Measurements from ENCODE around the gene ERVH48-1.
A peak's percentile ranks its signal among the peaks of the same experiment; 100 is the strongest.
"Not testable (repeated sequence)": the region's sequence is repeated elsewhere in the genome, so short reads cannot be mapped to it uniquely, and the experiment has no call there.

ERVH48-1 gene

GRCh38 chr21:42938606-42938995 lies 13.2 kb upstream of the ERVH48-1 start:
- not testable (repeated sequence) for H3K36me3 ChIP-seq (ENCODE audit: insufficient read depth, low read length); H3K27ac ChIP-seq (ENCODE audit: low read depth, low read length); H2AFZ ChIP-seq (ENCODE audit: low read length, unreplicated experiment); H3K27me3 ChIP-seq (ENCODE audit: insufficient read depth, low read length); H3K79me2 ChIP-seq (ENCODE audit: control insufficient read depth, insufficient read depth, low read length, unreplicated experiment); H3K4me1 ChIP-seq (ENCODE audit: control insufficient read depth, insufficient read depth, low read length, unreplicated experiment); H3K4me3 ChIP-seq (ENCODE audit: low read depth, low read length)

DNA sequence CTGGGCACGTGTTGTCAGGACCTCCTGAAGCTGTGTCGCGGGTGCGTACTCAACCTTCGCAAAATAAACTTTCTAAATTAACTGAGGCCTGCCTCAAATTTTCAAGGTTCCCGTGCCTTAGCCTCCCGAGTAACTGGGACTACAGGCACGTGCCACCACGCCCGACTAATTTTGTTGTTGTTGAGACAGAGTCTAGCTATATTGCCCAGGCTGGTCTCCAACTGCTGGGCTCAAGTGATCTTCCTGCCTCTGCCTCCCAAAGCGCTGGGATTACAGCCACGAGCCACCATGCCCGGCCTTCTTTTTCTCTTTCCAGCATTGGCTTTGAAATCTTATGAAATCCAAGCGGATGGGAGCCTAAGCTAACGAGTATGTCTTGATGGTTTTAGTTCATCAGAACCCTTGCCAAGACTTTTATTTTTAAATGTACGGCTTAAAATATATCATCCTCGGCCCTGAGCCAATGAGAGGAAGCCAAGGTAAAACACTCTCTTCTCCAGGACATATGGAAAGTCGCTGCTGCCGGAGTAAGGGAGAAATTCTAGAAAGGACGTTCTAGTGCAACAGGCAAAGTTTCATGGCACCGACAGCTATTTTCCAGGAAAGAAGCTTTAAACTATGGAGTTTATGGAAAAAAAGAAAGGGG lies 12.7 kb upstream of the ERVH48-1 start:
- Histone ChIP-seq H2AFZ (ENCODE audit: low read length, unreplicated experiment) (no peak overlapping the region), H3K27me3 (ENCODE audit: insufficient read depth, low read length) (no peaks in the 10 kb centered on the region), H3K79me2 (ENCODE audit: control insufficient read depth, insufficient read depth, low read length, unreplicated experiment) (no peaks in the 10 kb centered on the region), H3K27ac (ENCODE audit: low read depth, low read length) (no peak overlapping the region), H3K4me1 (ENCODE audit: control insufficient read depth, insufficient read depth, low read length, unreplicated experiment) (no peaks in the 10 kb centered on the region), H3K36me3 (ENCODE audit: insufficient read depth, low read length) (no peaks in the 10 kb centered on the region), H3K4me3 (ENCODE audit: low read depth, low read length) (no peak overlapping the region)

DNA sequence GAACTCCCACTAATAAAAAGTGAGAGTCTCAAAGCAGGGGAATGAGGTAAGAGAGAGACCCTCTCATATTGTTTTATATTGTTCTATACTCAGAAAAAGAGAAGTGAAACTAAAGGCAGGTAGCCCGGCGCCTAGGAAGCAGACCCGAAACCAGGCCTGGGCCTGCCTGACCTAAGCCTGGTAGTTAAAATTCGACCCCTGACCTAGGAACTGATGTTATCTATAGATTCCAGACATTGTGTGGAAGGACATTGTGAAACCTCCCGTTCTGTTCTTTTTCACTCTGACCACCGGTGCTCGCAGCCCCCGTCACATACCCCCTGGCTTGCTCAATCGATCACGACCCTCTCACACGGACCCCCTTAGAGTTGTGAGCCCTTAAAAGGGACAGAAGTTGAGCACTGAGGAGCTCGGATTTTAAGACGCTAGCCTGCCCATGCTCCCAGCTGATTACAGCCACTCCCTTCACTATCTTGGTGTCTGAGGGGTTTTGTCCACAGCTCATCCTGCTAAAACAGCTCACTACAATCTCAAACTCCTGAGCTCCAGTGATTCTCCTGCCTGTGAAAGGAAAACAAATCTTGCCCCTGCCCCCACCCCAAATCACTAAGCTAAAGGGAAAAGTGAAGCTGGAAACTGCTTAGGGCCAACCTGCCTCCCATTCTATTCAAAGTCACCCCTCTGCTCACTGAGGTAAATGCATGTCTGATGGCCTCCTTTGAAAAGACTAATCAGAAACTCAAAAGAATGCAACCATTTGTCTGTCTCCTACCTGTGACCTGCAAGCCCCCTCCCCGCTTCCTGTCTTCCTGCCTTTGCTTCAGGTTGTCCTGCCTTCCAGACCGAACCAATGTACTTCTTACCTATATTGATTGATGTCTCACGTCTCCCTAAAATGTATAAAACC lies 11.9 kb upstream of the ERVH48-1 start:
- not testable (repeated sequence) for H3K4me1 ChIP-seq (ENCODE audit: control insufficient read depth, insufficient read depth, low read length, unreplicated experiment); H3K27ac ChIP-seq (ENCODE audit: low read depth, low read length); H3K79me2 ChIP-seq (ENCODE audit: control insufficient read depth, insufficient read depth, low read length, unreplicated experiment); H3K36me3 ChIP-seq (ENCODE audit: insufficient read depth, low read length); H3K27me3 ChIP-seq (ENCODE audit: insufficient read depth, low read length); H2AFZ ChIP-seq (ENCODE audit: low read length, unreplicated experiment); H3K4me3 ChIP-seq (ENCODE audit: low read depth, low read length)

DNA sequence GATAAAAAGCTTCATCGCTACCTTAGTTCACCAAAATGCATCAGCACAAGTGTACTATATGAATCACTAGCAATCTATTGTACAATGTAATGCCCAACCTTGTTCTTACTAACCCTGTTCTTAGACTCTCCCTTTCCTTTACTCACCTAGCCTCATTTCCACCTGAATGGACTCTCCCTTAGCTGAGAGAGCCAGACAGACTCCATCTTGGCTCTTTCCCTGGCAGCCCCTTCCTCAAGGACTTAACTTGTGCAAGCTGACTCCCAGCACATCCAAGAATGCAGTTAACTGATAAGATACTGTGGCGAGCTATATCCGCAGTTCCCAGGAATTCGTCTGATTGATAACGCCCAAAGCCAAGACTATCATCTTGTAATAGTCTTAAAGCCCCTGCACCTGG lies 10.9 kb upstream of the ERVH48-1 start:
- not testable (repeated sequence) for H3K27ac ChIP-seq (ENCODE audit: low read depth, low read length); H3K27me3 ChIP-seq (ENCODE audit: insufficient read depth, low read length); H3K4me1 ChIP-seq (ENCODE audit: control insufficient read depth, insufficient read depth, low read length, unreplicated experiment)

DNA sequence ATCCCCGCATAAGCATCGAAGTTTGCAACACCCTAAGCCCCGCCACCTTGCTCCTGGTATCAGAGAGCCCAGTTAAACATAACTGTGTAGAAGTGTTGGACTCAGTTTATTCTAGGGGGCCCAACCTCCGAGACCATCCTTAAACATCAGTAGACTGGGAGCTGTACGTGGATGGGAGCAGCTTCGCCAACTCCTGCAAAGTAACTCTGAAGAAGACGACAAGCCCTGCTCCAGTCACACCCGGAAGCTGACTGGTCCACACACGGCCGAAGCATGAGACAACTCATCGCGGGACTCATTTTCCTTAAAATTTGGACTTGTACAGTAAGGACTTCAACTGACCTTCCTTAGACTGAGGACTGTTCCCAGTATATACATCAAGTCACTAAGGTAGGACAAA lies 8.5 kb upstream of the ERVH48-1 start:
- not testable (repeated sequence) for H2AFZ ChIP-seq (ENCODE audit: low read length, unreplicated experiment); H3K36me3 ChIP-seq (ENCODE audit: insufficient read depth, low read length); H3K27me3 ChIP-seq (ENCODE audit: insufficient read depth, low read length); H3K4me3 ChIP-seq (ENCODE audit: low read depth, low read length); H3K27ac ChIP-seq (ENCODE audit: low read depth, low read length); H3K4me1 ChIP-seq (ENCODE audit: control insufficient read depth, insufficient read depth, low read length, unreplicated experiment); H3K79me2 ChIP-seq (ENCODE audit: control insufficient read depth, insufficient read depth, low read length, unreplicated experiment)

More for the DNA sequence above, 10.9 kb upstream of the ERVH48-1 start:
- not testable (repeated sequence) for H3K79me2 ChIP-seq (ENCODE audit: control insufficient read depth, insufficient read depth, low read length, unreplicated experiment); H3K36me3 ChIP-seq (ENCODE audit: insufficient read depth, low read length); H3K4me3 ChIP-seq (ENCODE audit: low read depth, low read length); H2AFZ ChIP-seq (ENCODE audit: low read length, unreplicated experiment)

- not testable (repeated sequence) for H3K79me2 ChIP-seq (ENCODE audit: control insufficient read depth, insufficient read depth, low read length, unreplicated experiment); H3K4me3 ChIP-seq (ENCODE audit: low read depth, low read length); H3K27ac ChIP-seq (ENCODE audit: low read depth, low read length); H3K27me3 ChIP-seq (ENCODE audit: insufficient read depth, low read length); H3K36me3 ChIP-seq (ENCODE audit: insufficient read depth, low read length); H3K4me1 ChIP-seq (ENCODE audit: control insufficient read depth, insufficient read depth, low read length, unreplicated experiment)
- H2AFZ ChIP-seq (ENCODE audit: low read length, unreplicated experiment): peak overlapping the region; percentile 14
Observed at GRCh38 chr21:42933137-42933970, 7.9 kb upstream of the ERVH48-1 start.

DNA sequence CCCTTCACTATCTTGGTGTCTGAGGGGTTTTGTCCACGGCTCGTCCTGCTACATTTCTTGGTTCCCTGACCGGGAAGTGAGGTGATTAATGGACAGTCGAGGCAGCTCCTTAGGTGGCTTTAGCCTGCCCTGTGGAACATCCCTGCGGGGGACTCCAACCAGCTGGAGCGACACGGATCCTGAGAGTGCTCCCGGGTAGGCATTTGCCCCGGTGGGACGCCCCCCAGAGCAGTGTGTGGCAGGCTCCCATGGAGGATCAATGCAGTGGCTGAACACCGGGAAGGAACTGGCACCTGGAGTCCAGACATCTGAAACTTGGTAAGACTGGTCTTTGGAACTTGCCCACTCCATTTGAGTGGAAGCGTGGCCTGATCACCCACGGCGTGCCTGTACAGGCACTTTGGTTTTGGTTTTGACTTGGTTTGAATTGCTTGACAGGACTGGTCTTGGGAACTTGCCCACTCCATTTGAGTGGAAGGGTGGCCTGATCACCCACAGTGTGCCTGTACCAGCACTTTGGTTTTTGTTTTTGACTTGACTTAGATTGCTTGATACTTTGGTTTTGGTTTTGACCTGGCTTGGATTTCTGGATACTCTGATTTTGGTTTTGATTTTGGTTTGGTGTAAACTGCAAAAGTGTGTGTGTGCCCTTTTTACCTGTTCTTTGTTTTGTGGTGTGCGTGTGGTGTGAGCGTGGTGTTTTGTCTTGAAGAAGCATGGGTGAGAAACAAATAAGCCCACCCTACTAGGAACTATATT lies 7.1 kb upstream of the ERVH48-1 start:
- not testable (repeated sequence) for H2AFZ ChIP-seq (ENCODE audit: low read length, unreplicated experiment); H3K79me2 ChIP-seq (ENCODE audit: control insufficient read depth, insufficient read depth, low read length, unreplicated experiment); H3K4me1 ChIP-seq (ENCODE audit: control insufficient read depth, insufficient read depth, low read length, unreplicated experiment); H3K36me3 ChIP-seq (ENCODE audit: insufficient read depth, low read length); H3K27ac ChIP-seq (ENCODE audit: low read depth, low read length); H3K27me3 ChIP-seq (ENCODE audit: insufficient read depth, low read length); H3K4me3 ChIP-seq (ENCODE audit: low read depth, low read length)

- Histone ChIP-seq H3K36me3 (ENCODE audit: insufficient read depth, low read length) (no peaks in the 10 kb centered on the region), H3K79me2 (ENCODE audit: control insufficient read depth, insufficient read depth, low read length, unreplicated experiment) (no peaks in the 10 kb centered on the region), H2AFZ (ENCODE audit: low read length, unreplicated experiment) (no peak overlapping the region), H3K4me1 (ENCODE audit: control insufficient read depth, insufficient read depth, low read length, unreplicated experiment) (no peaks in the 10 kb centered on the region), H3K4me3 (ENCODE audit: low read depth, low read length) (no peak overlapping the region), H3K27me3 (ENCODE audit: insufficient read depth, low read length) (no peaks in the 10 kb centered on the region), H3K27ac (ENCODE audit: low read depth, low read length) (no peak overlapping the region)
Observed at GRCh38 chr21:42931560-42932235, 6.3 kb upstream of the ERVH48-1 start.

DNA sequence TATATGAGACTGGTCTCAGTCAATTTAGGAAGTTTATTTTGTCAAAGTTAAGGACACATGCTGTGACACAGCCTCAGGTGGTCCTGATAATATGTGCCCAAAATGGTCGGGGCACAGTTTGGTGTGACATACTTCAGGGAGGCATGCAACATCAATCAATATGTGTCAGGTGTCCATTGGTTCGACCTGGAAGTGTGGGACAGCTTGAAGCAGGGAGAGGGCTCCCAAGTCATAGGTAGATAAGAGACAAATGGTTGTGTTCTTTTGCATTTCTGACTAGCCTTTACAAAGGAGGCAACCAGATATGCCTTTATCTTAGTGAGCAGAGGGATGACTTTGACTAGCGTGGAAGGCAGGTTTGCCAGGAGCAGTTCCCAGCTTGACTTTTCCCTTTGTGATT lies 4.5 kb upstream of the ERVH48-1 start:
- H3K4me3 ChIP-seq (ENCODE audit: low read depth, low read length): no peak overlapping the region
- H3K27ac ChIP-seq (ENCODE audit: low read depth, low read length): no peak overlapping the region

More for the DNA sequence above, 4.5 kb upstream of the ERVH48-1 start:
- no peaks in the 10 kb centered on the region for H3K27me3 ChIP-seq (ENCODE audit: insufficient read depth, low read length)
- no peaks in the 10 kb centered on the region for H3K79me2 ChIP-seq (ENCODE audit: control insufficient read depth, insufficient read depth, low read length, unreplicated experiment)
- no peaks in the 10 kb centered on the region for H3K36me3 ChIP-seq (ENCODE audit: insufficient read depth, low read length)
- no peak overlapping the region for H2AFZ ChIP-seq (ENCODE audit: low read length, unreplicated experiment)
- no peaks in the 10 kb centered on the region for H3K4me1 ChIP-seq (ENCODE audit: control insufficient read depth, insufficient read depth, low read length, unreplicated experiment)
